ENCODE measurements around the gene NPHS1.

NPHS1 gene

GRCh38 chr19:35879770-35880317, 27.5 kb upstream of the NPHS1 start:
- DNase-seq (ENCODE audit: low read depth), result peak; percentile 93

GRCh38 chr19:35879068-35879467, 26.8 kb upstream of the NPHS1 start:
- DNase-seq (ENCODE audit: low read depth), result no peak

GRCh38 chr19:35874392-35874930, 22.2 kb upstream of the NPHS1 start:
- no peak for DNase-seq (ENCODE audit: low read depth)

GRCh38 chr19:35872180-35872579, 19.9 kb upstream of the NPHS1 start:
- DNase-seq (ENCODE audit: low read depth), result no peak

- no peak for DNase-seq (ENCODE audit: low read depth)
Measured at GRCh38 chr19:35871611-35872010, 19.3 kb upstream of the NPHS1 start.

DNA sequence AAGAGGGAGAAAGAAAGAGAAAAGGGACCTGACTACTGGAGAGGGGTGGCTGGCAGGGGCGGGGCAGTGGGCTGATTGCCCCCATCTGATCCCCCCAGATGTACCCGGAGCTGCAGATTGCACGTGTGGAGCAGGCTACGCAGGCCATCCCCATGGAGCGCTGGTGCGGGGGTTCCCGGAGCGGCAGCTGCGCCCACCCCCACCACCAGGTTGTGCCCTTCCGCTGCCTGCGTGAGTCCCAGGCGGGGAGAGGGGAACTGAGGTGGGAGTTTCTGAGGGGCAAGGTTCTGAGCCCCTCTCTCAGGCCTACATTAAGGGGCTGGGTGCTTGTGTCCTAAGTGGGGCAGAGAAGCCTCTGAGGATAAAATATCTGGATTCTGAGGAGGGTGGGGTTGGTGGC, 18.5 kb upstream of the NPHS1 start:
- DNase-seq (ENCODE audit: low read depth), result no peak

- DNase-seq (ENCODE audit: low read depth), result peak; percentile 73
Measured at GRCh38 chr19:35870124-35870736, 17.9 kb upstream of the NPHS1 start.

GRCh38 chr19:35869327-35870123, 17.2 kb upstream of the NPHS1 start:
- peak; percentile 81 for DNase-seq (ENCODE audit: low read depth)

- DNase-seq (ENCODE audit: low read depth), result no peak
Measured at GRCh38 chr19:35868823-35869326, 16.6 kb upstream of the NPHS1 start.

GRCh38 chr19:35868172-35868822, 16.0 kb upstream of the NPHS1 start, which contains the start of gene APLP1:
APLP1 (plus strand) TSS chr19:35868574; CDS start chr19:35868637, 63 bp downstream.
- DNase-seq (ENCODE audit: low read depth), result peak; percentile 58

DNA sequence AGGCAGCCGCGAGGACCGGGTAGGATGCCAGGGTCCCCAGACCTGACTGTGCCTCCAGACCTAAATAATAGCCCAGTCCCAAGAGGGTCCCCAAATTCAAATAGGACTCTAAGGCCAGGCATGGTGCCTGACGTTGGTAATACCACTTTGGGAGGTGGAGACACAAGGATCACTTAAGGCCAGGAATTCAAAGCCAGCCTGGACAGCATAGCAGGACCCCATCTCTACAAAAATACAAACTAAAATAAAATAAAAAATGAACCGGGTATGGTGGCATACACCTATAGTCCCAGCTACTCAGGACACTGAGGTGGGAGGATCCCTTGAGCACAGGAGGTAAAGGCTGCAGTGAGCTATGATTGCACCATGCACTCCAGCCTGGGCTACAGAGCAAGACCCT, 10.7 kb upstream of the NPHS1 start:
- no peak for DNase-seq (ENCODE audit: low read depth)

GRCh38 chr19:35862528-35862927, 10.2 kb upstream of the NPHS1 start:
- DNase-seq (ENCODE audit: low read depth), result no peak

DNA sequence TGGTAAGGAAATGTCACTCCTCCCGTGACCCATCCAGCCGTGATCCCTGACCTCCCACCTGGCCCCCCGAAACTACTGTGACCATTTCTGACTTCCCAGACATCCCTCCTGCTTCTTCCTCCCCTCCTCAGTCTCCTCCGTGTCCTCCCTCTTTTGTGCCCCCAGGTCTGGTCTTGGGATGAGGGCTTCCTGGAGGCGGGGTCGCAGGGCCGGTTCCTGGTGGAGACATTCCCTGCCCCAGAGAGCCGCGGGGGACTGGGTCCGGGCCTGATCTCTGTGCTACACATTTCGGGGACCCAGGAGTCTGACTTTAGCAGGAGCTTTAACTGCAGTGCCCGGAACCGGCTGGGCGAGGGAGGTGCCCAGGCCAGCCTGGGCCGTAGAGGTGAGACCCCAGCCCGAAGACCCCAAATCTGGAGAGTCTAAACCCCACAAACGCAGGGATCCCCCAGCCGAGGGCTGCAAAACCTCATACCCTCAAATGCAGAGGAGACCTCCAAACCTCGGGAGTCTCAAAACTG, 9.4 kb upstream of the NPHS1 start:
- no peak for DNase-seq (ENCODE audit: low read depth)

DNA sequence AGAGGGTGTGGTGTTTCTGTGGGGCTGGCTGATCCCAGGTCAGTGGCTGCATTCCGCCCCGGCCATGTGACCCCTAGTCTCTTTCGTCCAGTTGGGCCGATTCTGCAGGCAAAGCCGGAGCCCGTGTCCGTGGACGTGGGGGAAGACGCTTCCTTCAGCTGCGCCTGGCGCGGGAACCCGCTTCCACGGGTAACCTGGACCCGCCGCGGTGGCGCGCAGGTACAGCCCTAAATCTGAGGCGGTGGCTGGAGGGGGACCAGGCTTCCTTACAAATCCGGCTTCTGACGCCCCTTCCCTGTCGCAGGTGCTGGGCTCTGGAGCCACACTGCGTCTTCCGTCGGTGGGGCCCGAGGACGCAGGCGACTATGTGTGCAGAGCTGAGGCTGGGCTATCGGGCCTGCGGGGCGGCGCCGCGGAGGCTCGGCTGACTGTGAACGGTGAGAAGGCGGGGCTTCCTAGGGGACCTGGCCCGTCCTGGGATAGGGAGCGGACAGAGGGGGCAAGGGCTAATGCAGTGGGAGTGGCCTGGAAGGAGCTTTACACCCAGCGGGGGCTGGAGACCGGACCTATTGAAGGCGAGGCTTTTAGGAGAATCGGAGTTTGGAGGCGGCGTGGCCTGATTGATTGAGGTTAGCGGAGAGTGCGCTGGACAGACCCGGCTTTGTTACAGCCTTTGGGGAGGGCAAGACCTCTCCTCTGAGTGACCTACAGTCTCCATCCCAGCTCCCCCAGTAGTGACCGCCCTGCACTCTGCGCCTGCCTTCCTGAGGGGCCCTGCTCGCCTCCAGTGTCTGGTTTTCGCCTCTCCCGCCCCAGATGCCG, 8.7 kb upstream of the NPHS1 start:
- peak; percentile 16 for DNase-seq (ENCODE audit: low read depth)

DNA sequence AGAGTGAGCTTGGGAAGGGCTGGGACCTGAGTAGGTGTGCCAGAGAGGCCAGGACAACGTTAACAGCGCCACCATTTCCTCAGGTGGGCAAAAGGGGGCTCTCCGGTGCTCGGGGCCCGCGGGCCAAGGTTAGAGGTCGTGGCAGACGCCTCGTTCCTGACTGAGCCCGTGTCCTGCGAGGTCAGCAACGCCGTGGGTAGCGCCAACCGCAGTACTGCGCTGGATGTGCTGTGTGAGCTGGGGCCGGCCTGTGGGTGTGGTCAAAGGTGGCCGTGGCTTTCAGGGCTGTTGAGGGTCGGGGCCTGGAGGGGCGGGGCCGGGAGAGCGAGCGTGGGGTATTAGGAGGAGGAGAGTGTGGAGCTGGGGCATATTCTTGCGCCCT, 8.1 kb upstream of the NPHS1 start:
- no peak for DNase-seq (ENCODE audit: low read depth)

- no peak for DNase-seq (ENCODE audit: low read depth)
Measured at GRCh38 chr19:35859414-35859813, 7.1 kb upstream of the NPHS1 start.

DNA sequence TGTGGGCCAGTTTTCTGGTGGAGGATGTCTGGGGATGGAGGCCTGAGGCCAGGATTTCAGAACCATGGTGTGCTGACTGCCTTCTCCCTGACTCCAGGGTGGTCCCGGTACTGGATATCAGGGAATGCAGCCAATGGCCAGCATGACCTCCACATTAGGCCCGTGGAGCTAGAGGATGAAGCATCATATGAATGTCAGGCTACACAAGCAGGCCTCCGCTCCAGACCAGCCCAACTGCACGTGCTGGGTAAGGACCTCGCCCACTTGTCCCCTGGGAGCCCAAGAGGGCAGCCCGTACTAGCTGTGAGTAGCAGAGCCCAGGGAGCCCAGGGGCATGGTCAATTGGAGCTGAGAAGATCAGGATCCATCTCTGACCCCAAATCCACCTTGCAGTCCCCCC, 6.0 kb upstream of the NPHS1 start:
- no peak for DNase-seq (ENCODE audit: low read depth)

DNA sequence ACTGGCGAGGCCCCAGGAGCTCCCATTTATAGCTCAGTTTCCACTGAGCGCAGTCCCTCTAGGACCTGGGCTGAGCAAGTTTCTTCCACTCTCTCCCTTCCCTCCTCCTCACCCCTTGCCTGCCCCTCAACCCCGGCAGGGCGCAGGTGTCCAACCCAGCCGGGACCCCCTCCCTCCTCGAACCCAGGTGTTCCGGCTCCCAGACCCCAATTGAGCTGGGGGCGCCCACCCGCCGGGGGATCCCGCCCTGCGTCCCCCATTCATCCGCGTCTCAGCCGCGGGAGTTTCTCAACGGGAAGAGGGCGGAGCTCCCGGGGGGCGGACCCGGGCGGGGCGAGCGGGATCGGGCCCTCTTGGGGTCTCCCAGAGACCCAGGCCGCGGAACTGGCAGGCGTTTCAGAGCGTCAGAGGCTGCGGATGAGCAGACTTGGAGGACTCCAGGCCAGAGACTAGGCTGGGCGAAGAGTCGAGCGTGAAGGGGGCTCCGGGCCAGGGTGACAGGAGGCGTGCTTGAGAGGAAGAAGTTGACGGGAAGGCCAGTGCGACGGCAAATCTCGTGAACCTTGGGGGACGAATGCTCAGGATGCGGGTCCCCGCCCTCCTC, 4.3 kb upstream of the NPHS1 start, which contains the start of gene KIRREL2:
Gene KIRREL2 (plus strand): TSS at position 366 of the 604 bp plus-strand sequence. CDS start 209 bp downstream, at position 575.
- DNase-seq (ENCODE audit: low read depth), result no peak

GRCh38 chr19:35853038-35853756, 893 bp upstream of the NPHS1 start:
- DNase-seq (ENCODE audit: low read depth), result no peak

Data from EH (cell line).